IMR-90 (cell line): Measurements from ENCODE around the gene KRTAP3-1. TPM values are rescaled to one million over a fixed set of nuclear protein-coding genes. Genes with fewer than 3 reads are reported as not detected.

Experiments used
- ATAC-seq: fragments of 200-7000 bp; cut with Tn5 transposase; 2 replicates; pipeline ENCODE4 v1.9.1; 2020; ENCODE audit warnings: low read depth, mild to moderate bottlenecking, moderate library complexity
- BruUV-seq: library from RNA; stranded (reverse); fragments of 400-500 nt; replicated peaks from 2 replicates; lab custom pipeline; 2021; lab: Mats Ljungman, UMichigan
- CTCF ChIA-PET: fragments of 300-600 bp; formaldehyde crosslinking; extraction: SDS; loops from one replicate; lab custom pipeline; 2021; ENCODE audit warnings: antibody characterized with exemption; lab: Yijun Ruan, JAX
- POLR2A ChIA-PET: fragments of 300-600 bp; sonication (Branson Sonifier 250); formaldehyde crosslinking; loops from one replicate; lab custom pipeline; 2022; ENCODE audit warnings: antibody characterized with exemption; ENCODE audit not compliant: unreplicated experiment; lab: Charles Lee
- DNase-seq: peaks from one replicate; pipeline ENCODE4 v3.0.0; 2013
- H2AFZ ChIP-seq: replicated peaks from 2 replicates; pipeline ENCODE3; 2013; ENCODE audit warnings: low read length, mild to moderate bottlenecking; ENCODE audit not compliant: poor library complexity
- H2AK5ac ChIP-seq: 2 replicates; pipeline ENCODE4 v1.6.1; 2013; ENCODE audit warnings: low read depth, low read length, inconsistent platforms
- H2AK9ac ChIP-seq: replicated peaks from 2 replicates; pipeline ENCODE3; 2013; ENCODE audit warnings: mild to moderate bottlenecking, low read depth, low read length, moderate library complexity; ENCODE audit not compliant: poor library complexity
- H2BK120ac ChIP-seq: 2 replicates; pipeline ENCODE4 v1.6.1; 2013; ENCODE audit warnings: low read depth, low read length, inconsistent platforms
- H2BK15ac ChIP-seq: 3 replicates; pipeline ENCODE4 v1.6.1; 2013; ENCODE audit warnings: low read depth, low read length, inconsistent platforms
- H2BK20ac ChIP-seq: 2 replicates; pipeline ENCODE4 v1.6.1; 2013; ENCODE audit warnings: low read depth, mild to moderate bottlenecking, inconsistent platforms, low read length, moderate library complexity
- H2BK5ac ChIP-seq: 2 replicates; pipeline ENCODE4 v1.6.1; 2013; ENCODE audit warnings: mild to moderate bottlenecking, low read depth, low read length, inconsistent platforms; ENCODE audit not compliant: poor library complexity, severe bottlenecking
- H3K14ac ChIP-seq: replicated peaks from 2 replicates; pipeline ENCODE4 v1.6.1; 2013; ENCODE audit warnings: low read depth, low read length, inconsistent platforms
- H3K18ac ChIP-seq: 2 replicates; pipeline ENCODE4 v1.6.1; 2013; ENCODE audit warnings: low read depth, low read length, control low read depth
- H3K23ac ChIP-seq: 2 replicates; pipeline ENCODE4 v1.6.1; 2013; ENCODE audit warnings: low read depth, low read length, inconsistent platforms
- H3K27ac ChIP-seq: 2 replicates; pipeline ENCODE4 v1.5.1; 2013; ENCODE audit warnings: mild to moderate bottlenecking, control low read depth, low read length; ENCODE audit not compliant: insufficient read depth
- H3K27me3 ChIP-seq: 2 replicates; pipeline ENCODE4 v1.6.1; 2013; ENCODE audit warnings: low read length; ENCODE audit not compliant: control insufficient read depth, insufficient read depth
- H3K36me3 ChIP-seq: 2 replicates; pipeline ENCODE4 v1.6.1; 2013; ENCODE audit warnings: low read length, mixed read lengths; ENCODE audit not compliant: control insufficient read depth, insufficient read depth
- H3K4ac ChIP-seq: 2 replicates; pipeline ENCODE4 v1.6.1; 2013; ENCODE audit warnings: low read depth, low read length, inconsistent platforms
- H3K4me1 ChIP-seq: 2 replicates; pipeline ENCODE4 v1.6.1; 2013; ENCODE audit warnings: low read length, mixed read lengths; ENCODE audit not compliant: control insufficient read depth, insufficient read depth
- H3K4me2 ChIP-seq: 2 replicates; pipeline ENCODE4 v1.6.1; 2013; ENCODE audit warnings: low read depth, mild to moderate bottlenecking, control low read depth, low read length, moderate library complexity
- H3K4me3 ChIP-seq: 2 replicates; pipeline ENCODE4 v1.5.1; 2013; ENCODE audit warnings: low read depth, mild to moderate bottlenecking, control low read depth, low read length, moderate library complexity; ENCODE audit not compliant: insufficient read depth
- H3K56ac ChIP-seq: 2 replicates; pipeline ENCODE4 v1.6.1; 2013; ENCODE audit warnings: low read length, inconsistent platforms; ENCODE audit not compliant: insufficient read depth; ENCODE audit errors: extremely low read depth
- H3K79me1 ChIP-seq, 2 experiments: 2 replicates each; pipeline ENCODE4 v1.6.1; 2013; ENCODE audit warnings: low read length in 2 of 2, inconsistent platforms in 1 of 2, low read depth in 1 of 2
- H3K9ac ChIP-seq: 2 replicates; pipeline ENCODE4 v1.6.1; 2013; ENCODE audit warnings: low read depth, low read length, control low read depth
- H3K9me1 ChIP-seq: 2 replicates; pipeline ENCODE4 v1.6.1; 2013; ENCODE audit warnings: low read length, inconsistent platforms; ENCODE audit not compliant: insufficient read depth
- H3K9me3 ChIP-seq: 2 replicates; pipeline ENCODE4 v1.6.1; 2013; ENCODE audit warnings: low read length; ENCODE audit not compliant: control insufficient read depth, insufficient read depth
- H4K20me1 ChIP-seq: 2 replicates; pipeline ENCODE4 v1.6.1; 2013; ENCODE audit warnings: low read length, inconsistent platforms; ENCODE audit not compliant: insufficient read depth
- H4K5ac ChIP-seq: 2 replicates; pipeline ENCODE4 v1.6.1; 2013; ENCODE audit warnings: mild to moderate bottlenecking, low read depth, low read length, control low read depth
- H4K8ac ChIP-seq, 2 experiments: 2 replicates each; pipeline ENCODE4 v1.6.1; 2013; ENCODE audit warnings: low read depth in 2 of 2, low read length in 2 of 2, control low read depth in 1 of 2, inconsistent platforms in 1 of 2
- H4K91ac ChIP-seq: 2 replicates; pipeline ENCODE4 v1.6.1; 2013; ENCODE audit warnings: low read depth, low read length, inconsistent platforms; ENCODE audit not compliant: insufficient read depth
- BHLHE40 ChIP-seq: fragments of 150-350 bp; IDR thresholded peaks from 2 replicates; pipeline ENCODE4 v1.6.1; 2016; ENCODE audit warnings: mild to moderate bottlenecking, low read depth, low read length
- CEBPB ChIP-seq: IDR thresholded peaks from 2 replicates; pipeline ENCODE4 v1.6.1; 2012; ENCODE audit warnings: low read depth, low read length, improper control_type of control experiment
- CHD1 ChIP-seq: IDR thresholded peaks from 2 replicates; pipeline ENCODE4 v1.6.1; 2012; ENCODE audit warnings: low read depth, low read length, improper control_type of control experiment
- FOS ChIP-seq: fragments of 150-350 bp; IDR thresholded peaks from 2 replicates; pipeline ENCODE4 v1.6.1; 2016; ENCODE audit warnings: low read depth, low read length
- MAFK ChIP-seq: IDR thresholded peaks from 2 replicates; pipeline ENCODE4 v1.6.1; 2012; ENCODE audit warnings: low read depth, low read length, improper control_type of control experiment
- MXI1 ChIP-seq: IDR thresholded peaks from 2 replicates; pipeline ENCODE4 v1.6.1; 2012; ENCODE audit warnings: low read depth, mild to moderate bottlenecking, low read length, moderate library complexity, borderline replicate concordance
- RAD21 ChIP-seq: IDR thresholded peaks from 2 replicates; pipeline ENCODE4 v1.6.1; 2012; ENCODE audit warnings: low read length, improper control_type of control experiment
- RCOR1 ChIP-seq: IDR thresholded peaks from 2 replicates; pipeline ENCODE4 v1.6.1; 2012; ENCODE audit warnings: mild to moderate bottlenecking, low read length, improper control_type of control experiment; ENCODE audit not compliant: insufficient replicate concordance
- WGBS, 2 experiments: methylation state at CpG; one replicate each; pipeline versions ENCODE4 v1.1.5 to v1.1.7; 2013; ENCODE audit warnings: missing lambda C conversion rate in 2 of 2; ENCODE audit not compliant: insufficient read length in 1 of 2; ENCODE audit errors: extremely low coverage in 2 of 2; 5-methylcytosine and 5-hydroxymethylcytosine counted together
- dilution Hi-C: fragments of 300-500 bp; cut with HindIII; formaldehyde crosslinking; loops from one replicate; pipeline ENCODE4 v1.14.3; 2018; ENCODE audit warnings: low sequenced_read_pairs; ENCODE audit not compliant: unreplicated experiment
- in situ Hi-C: fragments of 300-500 bp; cut with MboI; formaldehyde crosslinking; loops from 3 replicates; pipeline ENCODE4 v1.14.3; 2019; ENCODE audit warnings: low sequenced_read_pairs, inconsistent platforms, mixed read lengths
- intact Hi-C: fragments of 100-400 bp; cut with micrococcal nuclease; formaldehyde crosslinking; loops from 2 replicates; pipeline ENCODE4 v1.10.0; 2022
- polyA plus RNA-seq, 3 experiments: library from polyadenylated mRNA; depleted of rRNA; stranded (reverse); fragments of >200 nt; gene quantifications; 2 replicates each; pipeline ENCODE4 v1.2.3, GENCODE V29; 2012; ENCODE audit warnings: low replicate concordance in 1 of 3
- total RNA-seq: library from RNA; depleted of rRNA; stranded (reverse); fragments of >200 nt; gene quantifications from 2 replicates; pipeline ENCODE4 v1.2.3, GENCODE V29; 2012
- TF ChIP-seq, protein P1 (sequence below): conservative IDR thresholded peaks from 2 replicates; pipeline ENCODE4 v1.5.1; 2012; ENCODE audit warnings: mild to moderate bottlenecking, low read depth, low read length, improper control_type of control experiment

Gene KRTAP3-1
- total and polyA plus RNA-seq, 2 of the 4 experiments (the other 2 are of a cell fraction) = not detected

GRCh38 chr17:41015454-41015853 lies 6.5 kb upstream of the KRTAP3-1 start:
- H4K91ac ChIP-seq = no peak overlapping the region
- no peak overlapping the region for H3K4me3 ChIP-seq
- H4K20me1 ChIP-seq = no peaks in the 10 kb centered on the region
- H2BK5ac ChIP-seq = no peak overlapping the region
- no peak overlapping the region for H2AK9ac ChIP-seq
- H2BK120ac ChIP-seq = no peak overlapping the region
- H3K4ac ChIP-seq = no peak overlapping the region
- no peak overlapping the region for H3K4me2 ChIP-seq
- H3K9me3 ChIP-seq = no peaks in the 10 kb centered on the region
- H3K27ac ChIP-seq = no peak overlapping the region
- no peaks in the 10 kb centered on the region for H3K36me3 ChIP-seq
- H3K79me1 ChIP-seq = no peaks in the 10 kb centered on the region
- CTCF ChIA-PET = no interaction called here
- no peak overlapping the region for H3K56ac ChIP-seq
- H3K18ac ChIP-seq = no peak overlapping the region
- no peak overlapping the region for H2AK5ac ChIP-seq
- ATAC-seq (no peak), DNase-seq (no peak)
- POLR2A ChIA-PET = interaction anchor here (0.6 kb wide), 1 partner anchor 35 kb away, joined by 4 read pairs; no protein-coding TSS in a partner anchor
- H3K4me1 ChIP-seq = peaks cover 1% of the 10 kb centered on the region; the same call in 1 of the 2 replicates
- no TSS peak for BruUV-seq
- H3K9me1 ChIP-seq = no peaks in the 10 kb centered on the region; the same call in 1 of the 2 replicates
- no peak overlapping the region for H4K8ac ChIP-seq
- H3K9ac ChIP-seq = no peak overlapping the region
- dilution Hi-C loops (no loop called here), intact Hi-C loops (no loop called here), in situ Hi-C loops (no loop called here)
- H2BK15ac ChIP-seq = no peak overlapping the region
- H4K5ac ChIP-seq = no peak overlapping the region
- H3K23ac ChIP-seq = no peak overlapping the region
- no peaks in the 10 kb centered on the region; the same call in 1 of the 2 replicates for H3K27me3 ChIP-seq
- no peak overlapping the region for H3K14ac ChIP-seq
- whole genome bisulfite sequencing, 2 experiments = 71% methylated on average over 3 of the region's 7 CpGs; no CpG with 5 or more reads in 1 of the 2 experiments
- TF ChIP-seq MAFK = no peak
- TF ChIP-seq CHD1 = no peak
- TF ChIP-seq CEBPB = no peak
- no peak for TF ChIP-seq RAD21
- TF ChIP-seq, protein P1, sequence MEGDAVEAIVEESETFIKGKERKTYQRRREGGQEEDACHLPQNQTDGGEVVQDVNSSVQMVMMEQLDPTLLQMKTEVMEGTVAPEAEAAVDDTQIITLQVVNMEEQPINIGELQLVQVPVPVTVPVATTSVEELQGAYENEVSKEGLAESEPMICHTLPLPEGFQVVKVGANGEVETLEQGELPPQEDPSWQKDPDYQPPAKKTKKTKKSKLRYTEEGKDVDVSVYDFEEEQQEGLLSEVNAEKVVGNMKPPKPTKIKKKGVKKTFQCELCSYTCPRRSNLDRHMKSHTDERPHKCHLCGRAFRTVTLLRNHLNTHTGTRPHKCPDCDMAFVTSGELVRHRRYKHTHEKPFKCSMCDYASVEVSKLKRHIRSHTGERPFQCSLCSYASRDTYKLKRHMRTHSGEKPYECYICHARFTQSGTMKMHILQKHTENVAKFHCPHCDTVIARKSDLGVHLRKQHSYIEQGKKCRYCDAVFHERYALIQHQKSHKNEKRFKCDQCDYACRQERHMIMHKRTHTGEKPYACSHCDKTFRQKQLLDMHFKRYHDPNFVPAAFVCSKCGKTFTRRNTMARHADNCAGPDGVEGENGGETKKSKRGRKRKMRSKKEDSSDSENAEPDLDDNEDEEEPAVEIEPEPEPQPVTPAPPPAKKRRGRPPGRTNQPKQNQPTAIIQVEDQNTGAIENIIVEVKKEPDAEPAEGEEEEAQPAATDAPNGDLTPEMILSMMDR = no peak
- TF ChIP-seq MXI1 = no peak
- TF ChIP-seq RCOR1 = no peak
- TF ChIP-seq FOS = no peak
- no peak for TF ChIP-seq BHLHE40
- no peak overlapping the region for H2BK20ac ChIP-seq
- no peak overlapping the region for H2AFZ ChIP-seq
